GM18873 (cell line): ENCODE measurements around the gene ATP1B1.
"Not testable (repeated sequence)": the region's sequence is repeated elsewhere in the genome, so short reads cannot be mapped to it uniquely, and the experiment has no call there.

ENCODE experiments used
- ATAC-seq: cut with Tn5 transposase; IDR thresholded peaks from one replicate; pipeline ENCODE4 v1.9.1; 2021; ENCODE audit warnings: mild to moderate bottlenecking, moderate library complexity, moderate number of reproducible peaks; ENCODE audit not compliant: unreplicated experiment, low FRiP score

ATP1B1 gene

GRCh38 chr1:169138866-169139670, 32.6 kb downstream of the ATP1B1 start:
- ATAC-seq, result peak; percentile 86

- ATAC-seq, result no peak
These were observed 34.9 kb downstream of the ATP1B1 start for GRCh38 chr1:169141356-169141755.

- no peak for ATAC-seq
These were observed 35.6 kb downstream of the ATP1B1 start for GRCh38 chr1:169142129-169142528.

GRCh38 chr1:169143346-169143745, 36.9 kb downstream of the ATP1B1 start:
- no peak for ATAC-seq

- ATAC-seq, result no peak
These were observed 37.5 kb downstream of the ATP1B1 start for GRCh38 chr1:169143984-169144383.

- ATAC-seq, result no peak
These were observed 38.6 kb downstream of the ATP1B1 start for GRCh38 chr1:169144941-169145626.

- ATAC-seq, result no peak
These were observed 40.2 kb downstream of the ATP1B1 start for GRCh38 chr1:169146576-169147214.

GRCh38 chr1:169148472-169149252, 42.2 kb downstream of the ATP1B1 start:
- no peak for ATAC-seq

- no peak for ATAC-seq
These were observed 43.2 kb downstream of the ATP1B1 start for GRCh38 chr1:169149555-169150286.

- no peak for ATAC-seq
These were observed 44.3 kb downstream of the ATP1B1 start for GRCh38 chr1:169150641-169151337.

- ATAC-seq, result no peak
These were observed 44.9 kb downstream of the ATP1B1 start for GRCh38 chr1:169151338-169151837.

- ATAC-seq, result no peak
These were observed 49.2 kb downstream of the ATP1B1 start for GRCh38 chr1:169155675-169156074.

GRCh38 chr1:169156580-169156979, 50.1 kb downstream of the ATP1B1 start:
- no peak for ATAC-seq

- no peak for ATAC-seq
These were observed 54.5 kb downstream of the ATP1B1 start for GRCh38 chr1:169160845-169161495.

- ATAC-seq, result no peak
These were observed 55.2 kb downstream of the ATP1B1 start for GRCh38 chr1:169161496-169162194.

GRCh38 chr1:169163059-169163458, 56.6 kb downstream of the ATP1B1 start:
- no peak for ATAC-seq

GRCh38 chr1:169175461-169175860, 69.0 kb downstream of the ATP1B1 start:
- ATAC-seq, result no peak

- not testable (repeated sequence) for ATAC-seq
These were observed 72.9 kb downstream of the ATP1B1 start for GRCh38 chr1:169179431-169179830.
